ENCODE measurements around the gene GATAD1.
"Not testable (repeated sequence)": the region's sequence is repeated elsewhere in the genome, so short reads cannot be mapped to it uniquely, and the experiment has no call there.

DNA sequence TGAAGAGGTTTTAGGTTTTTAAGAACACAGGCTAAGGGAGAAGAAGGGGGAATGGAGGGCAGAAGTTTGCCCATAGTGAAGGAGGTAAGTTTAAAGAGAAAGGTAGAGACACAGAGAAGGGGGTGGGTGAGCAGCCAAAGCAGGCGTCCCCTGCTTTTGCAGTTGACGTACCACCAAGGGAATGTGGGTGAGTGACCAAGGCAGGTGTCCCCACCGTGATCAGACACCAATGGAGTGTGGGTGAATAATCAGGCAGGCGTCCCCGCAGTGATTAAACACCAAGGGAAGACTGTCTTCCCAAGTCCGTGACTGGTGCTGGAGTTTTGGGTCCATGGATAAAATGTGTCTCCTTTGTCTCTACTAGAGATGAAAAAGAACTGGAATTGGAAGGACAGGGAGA lies 36.9 kb downstream of the GATAD1 start:
- TF ChIP-seq CTCF (conservative IDR thresholded peaks at IDR 0.05 in 1 of 2, IDR thresholded peaks at IDR 0.05 in 1 of 2; ENCODE audit: extremely low read depth in 1 of 2, insufficient read depth in 1 of 2, low read depth in 1 of 2, low read length in 2 of 2); EZH2 (IDR thresholded peaks at IDR 0.05; ENCODE audit: borderline replicate concordance, low read length): not testable (repeated sequence)
